ENCODE measurements around the gene RNF225.

DNA sequence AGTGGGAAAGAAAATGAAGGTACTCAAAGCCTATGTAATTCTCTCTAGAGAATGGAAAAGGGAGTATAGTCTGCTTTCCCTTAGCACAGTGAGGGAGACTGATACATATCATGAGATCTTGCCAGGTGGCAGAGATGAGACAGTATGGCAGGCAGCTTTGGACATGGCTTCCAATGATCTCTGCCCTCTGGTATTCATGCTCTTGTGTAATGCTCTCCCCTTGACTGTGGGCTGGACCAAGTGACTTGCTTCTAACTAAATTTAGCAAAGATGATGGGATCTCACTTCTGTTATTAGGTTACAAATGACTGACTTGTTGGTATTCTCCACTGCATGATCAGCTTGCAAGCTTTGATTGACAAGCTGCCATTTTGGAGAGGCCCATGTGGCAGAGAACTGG lies 34.3 kb downstream of the RNF225 start:
- TF ChIP-seq POLR2A (IDR thresholded peaks at IDR 0.05; ENCODE audit: low read depth, low read length) (no peak), JUN (IDR thresholded peaks at IDR 0.05; ENCODE audit: borderline replicate concordance, insufficient read depth, insufficient read length, low read depth) (no peak), MYC (IDR thresholded peaks at IDR 0.05; ENCODE audit: low read depth, low read length) (no peak), EZH2 (IDR thresholded peaks at IDR 0.05; ENCODE audit: borderline replicate concordance, low read depth, low read length, severe bottlenecking) (no peak), POLR2AphosphoS5 (IDR thresholded peaks at IDR 0.05; ENCODE audit: insufficient read depth, low read depth, low read length) (no peak), GATA2 (IDR thresholded peaks at IDR 0.05; ENCODE audit: insufficient read depth, insufficient read length, low read depth, low read length) (no peak), FOS (IDR thresholded peaks at IDR 0.05; ENCODE audit: borderline replicate concordance, insufficient read depth, low read length) (no peak)
- TF ChIP-seq, protein P1, sequence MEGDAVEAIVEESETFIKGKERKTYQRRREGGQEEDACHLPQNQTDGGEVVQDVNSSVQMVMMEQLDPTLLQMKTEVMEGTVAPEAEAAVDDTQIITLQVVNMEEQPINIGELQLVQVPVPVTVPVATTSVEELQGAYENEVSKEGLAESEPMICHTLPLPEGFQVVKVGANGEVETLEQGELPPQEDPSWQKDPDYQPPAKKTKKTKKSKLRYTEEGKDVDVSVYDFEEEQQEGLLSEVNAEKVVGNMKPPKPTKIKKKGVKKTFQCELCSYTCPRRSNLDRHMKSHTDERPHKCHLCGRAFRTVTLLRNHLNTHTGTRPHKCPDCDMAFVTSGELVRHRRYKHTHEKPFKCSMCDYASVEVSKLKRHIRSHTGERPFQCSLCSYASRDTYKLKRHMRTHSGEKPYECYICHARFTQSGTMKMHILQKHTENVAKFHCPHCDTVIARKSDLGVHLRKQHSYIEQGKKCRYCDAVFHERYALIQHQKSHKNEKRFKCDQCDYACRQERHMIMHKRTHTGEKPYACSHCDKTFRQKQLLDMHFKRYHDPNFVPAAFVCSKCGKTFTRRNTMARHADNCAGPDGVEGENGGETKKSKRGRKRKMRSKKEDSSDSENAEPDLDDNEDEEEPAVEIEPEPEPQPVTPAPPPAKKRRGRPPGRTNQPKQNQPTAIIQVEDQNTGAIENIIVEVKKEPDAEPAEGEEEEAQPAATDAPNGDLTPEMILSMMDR (IDR thresholded peaks at IDR 0.05; ENCODE audit: extremely low read depth in 1 of 2, insufficient read depth in 1 of 2, low read depth in 1 of 2, low read length in 2 of 2): no peak
- TF ChIP-seq, protein P2, sequence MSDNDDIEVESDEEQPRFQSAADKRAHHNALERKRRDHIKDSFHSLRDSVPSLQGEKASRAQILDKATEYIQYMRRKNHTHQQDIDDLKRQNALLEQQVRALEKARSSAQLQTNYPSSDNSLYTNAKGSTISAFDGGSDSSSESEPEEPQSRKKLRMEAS (IDR thresholded peaks at IDR 0.05; ENCODE audit: insufficient read depth, insufficient read length): no peak

All from endothelial cell of umbilical vein (primary cell).